HG02759 (cell line): ENCODE measurements around the gene CDK19.
"Not testable (repeated sequence)": the region's sequence is repeated elsewhere in the genome, so short reads cannot be mapped to it uniquely, and the experiment has no call there.

ENCODE experiments used
- ATAC-seq: cut with Tn5 transposase; IDR thresholded peaks from one replicate; pipeline ENCODE4 v1.9.1; 2021; ENCODE audit warnings: mild to moderate bottlenecking, moderate library complexity; ENCODE audit not compliant: unreplicated experiment

Gene CDK19

DNA sequence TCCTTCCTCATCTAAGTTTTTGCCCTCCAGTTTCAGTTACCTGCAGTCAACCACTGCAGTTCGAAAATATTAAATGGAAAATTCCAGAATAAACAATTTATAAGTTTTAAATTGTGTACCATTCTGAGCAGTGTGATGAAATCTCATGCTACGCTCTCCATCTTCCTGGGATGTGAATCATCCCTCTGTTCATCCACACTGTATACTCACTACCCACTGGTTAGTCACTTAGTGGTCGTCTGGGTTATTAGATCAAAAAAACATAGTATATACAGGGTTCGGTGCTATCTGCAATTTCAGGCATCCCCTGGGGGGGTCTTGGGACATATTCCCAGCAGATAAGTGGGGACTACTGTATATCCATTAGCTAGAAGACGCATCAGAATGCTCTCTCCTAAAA is 186.9 kb downstream of the CDK19 start:
- ATAC-seq: no peak

GRCh38 chr6:110626442-110626841 is 188.8 kb downstream of the CDK19 start:
- ATAC-seq: no peak

DNA sequence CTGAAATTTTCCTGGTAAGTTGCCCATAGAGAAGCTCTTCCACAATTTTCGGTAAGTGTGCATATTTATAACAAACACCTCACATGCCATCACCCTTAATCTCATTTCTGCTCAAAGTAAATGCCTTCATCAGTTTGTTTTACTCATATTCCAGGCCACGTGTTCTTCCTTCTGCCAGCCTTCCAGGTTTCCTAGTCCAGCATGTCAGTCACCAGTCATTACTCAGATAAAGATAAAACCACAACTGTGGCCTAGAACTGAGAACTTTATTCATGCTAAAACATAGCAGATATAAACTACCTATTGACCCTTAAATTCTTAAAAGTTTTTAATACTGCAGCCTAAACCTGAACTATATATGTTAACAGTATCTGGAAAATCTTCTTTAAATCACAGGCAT is 189.4 kb downstream of the CDK19 start:
- ATAC-seq: no peak

DNA sequence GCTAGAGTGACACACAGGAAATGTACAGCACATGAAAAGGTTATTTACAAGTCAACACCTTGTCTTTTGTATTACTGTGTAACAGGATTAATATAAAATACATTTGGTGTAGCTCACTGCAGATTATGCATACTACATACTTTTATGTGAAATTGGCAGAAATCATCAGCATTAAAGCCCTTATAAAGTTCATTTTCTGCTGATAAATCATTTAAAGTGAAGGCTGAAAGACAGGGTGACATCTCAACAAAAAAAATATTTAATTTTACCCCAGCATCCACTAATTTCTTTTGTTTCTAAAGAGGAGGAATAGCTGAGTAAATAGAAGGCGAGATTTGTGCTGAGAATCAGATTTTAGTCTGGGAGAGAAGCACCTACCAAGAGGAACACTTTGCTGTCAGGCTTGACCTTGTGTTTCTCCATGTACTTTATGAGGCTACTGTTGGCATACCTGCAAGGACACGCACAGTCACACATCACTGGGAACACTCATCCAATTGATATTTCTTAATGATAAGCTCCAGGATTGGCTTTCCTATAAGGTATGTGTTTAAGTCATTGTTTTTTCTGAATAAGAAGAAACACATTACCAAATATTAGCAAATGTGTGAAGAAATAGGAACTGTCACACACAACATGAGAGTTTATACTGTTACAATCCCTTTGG is 192.2 kb downstream of the CDK19 start:
- no peak for ATAC-seq

DNA sequence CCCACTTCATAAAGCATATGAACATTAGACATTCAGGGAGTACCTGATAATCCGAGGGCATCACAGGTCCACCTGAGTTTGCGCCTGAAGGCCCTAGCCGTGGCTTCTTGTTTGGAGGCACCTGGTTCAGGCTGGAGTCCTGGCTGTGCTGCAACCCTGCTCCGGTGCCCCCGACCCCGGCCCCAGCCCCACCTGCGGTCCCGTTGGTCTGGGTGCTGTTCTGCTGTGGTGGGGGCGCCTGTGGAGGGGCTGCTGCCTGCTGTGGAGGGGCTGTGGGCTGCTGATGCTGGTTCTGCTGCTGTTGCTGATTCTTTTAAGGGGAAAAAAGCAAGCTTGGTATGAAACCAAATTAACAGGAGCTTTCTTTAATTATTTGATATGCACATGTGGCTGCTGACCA is 194.2 kb downstream of the CDK19 start:
- ATAC-seq: no peak

DNA sequence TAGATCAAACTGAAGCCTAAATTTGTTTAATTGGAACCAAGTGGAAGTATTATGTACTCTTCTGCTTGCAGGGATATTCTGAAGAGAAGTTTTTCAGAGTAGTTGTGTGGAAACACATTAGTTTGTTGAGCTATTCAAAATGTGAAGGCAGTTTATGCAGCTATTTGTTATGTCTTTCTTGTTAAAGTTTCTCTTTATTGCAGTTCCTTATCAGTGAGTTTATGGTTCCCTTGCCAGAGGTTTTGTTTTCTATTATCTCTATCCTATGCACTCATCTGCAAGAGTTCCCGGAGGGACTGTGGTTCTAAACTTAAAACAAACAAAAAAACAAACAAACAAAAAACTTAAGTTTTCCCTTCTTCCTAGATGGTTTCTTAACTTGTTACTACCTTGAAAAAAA is 195.2 kb downstream of the CDK19 start:
- no peak for ATAC-seq

- ATAC-seq: no peak
These were observed 195.9 kb downstream of the CDK19 start for GRCh38 chr6:110619275-110619908.

DNA sequence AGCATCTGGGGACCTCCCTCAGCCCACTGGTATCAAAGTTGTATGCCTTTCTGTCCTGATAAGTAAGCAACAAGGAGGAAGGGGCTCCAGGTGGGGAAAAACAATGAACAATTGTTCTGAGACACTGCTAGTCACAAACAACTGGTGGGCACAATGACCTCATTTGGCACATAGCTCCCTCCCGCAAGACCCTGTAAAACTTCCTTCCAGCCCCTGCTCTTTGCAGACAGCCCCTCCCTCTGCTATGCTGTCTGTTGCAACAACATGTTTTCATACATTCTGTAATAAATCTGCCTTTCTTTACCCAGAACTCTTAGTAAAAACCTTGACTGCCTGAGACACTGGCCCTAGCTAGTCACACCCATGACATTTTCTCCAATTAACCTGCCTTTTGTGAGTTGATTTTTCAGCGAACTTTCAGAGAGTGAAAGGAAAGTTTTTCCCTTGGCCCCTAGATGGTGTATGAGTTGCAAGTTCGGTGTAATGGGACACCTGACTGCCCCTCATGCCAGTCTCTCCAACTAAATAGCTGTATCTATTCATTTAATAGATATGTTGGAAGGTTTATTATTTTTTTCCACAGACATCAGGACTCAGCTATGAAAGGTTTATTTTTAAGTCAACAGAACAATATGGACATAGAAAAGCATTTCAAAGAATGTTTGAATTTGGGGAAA is 196.5 kb downstream of the CDK19 start:
- ATAC-seq: no peak

GRCh38 chr6:110617057-110617456 is 198.2 kb downstream of the CDK19 start:
- peak; percentile 95 for ATAC-seq

DNA sequence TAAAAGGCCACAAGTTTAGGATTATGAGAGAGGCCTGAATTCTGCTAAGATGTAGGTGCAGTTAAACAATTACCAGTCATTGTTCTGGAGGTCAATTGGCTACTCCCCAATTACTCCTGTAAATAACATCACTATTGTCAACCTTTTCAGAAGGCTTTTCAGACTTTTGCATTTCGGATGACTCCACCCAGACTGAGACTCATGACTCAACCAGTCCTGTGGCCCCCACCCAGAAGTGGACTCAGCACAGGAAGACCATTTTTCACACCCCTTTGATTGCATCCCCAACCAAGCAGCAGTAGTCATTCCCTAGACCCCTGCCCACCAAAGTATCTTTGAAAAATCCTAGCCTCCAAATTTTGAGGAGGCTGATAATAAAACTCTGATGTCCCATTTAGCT is 199.5 kb downstream of the CDK19 start:
- ATAC-seq: no peak

- ATAC-seq: no peak
These were observed 200.7 kb downstream of the CDK19 start for GRCh38 chr6:110614586-110614985.

DNA sequence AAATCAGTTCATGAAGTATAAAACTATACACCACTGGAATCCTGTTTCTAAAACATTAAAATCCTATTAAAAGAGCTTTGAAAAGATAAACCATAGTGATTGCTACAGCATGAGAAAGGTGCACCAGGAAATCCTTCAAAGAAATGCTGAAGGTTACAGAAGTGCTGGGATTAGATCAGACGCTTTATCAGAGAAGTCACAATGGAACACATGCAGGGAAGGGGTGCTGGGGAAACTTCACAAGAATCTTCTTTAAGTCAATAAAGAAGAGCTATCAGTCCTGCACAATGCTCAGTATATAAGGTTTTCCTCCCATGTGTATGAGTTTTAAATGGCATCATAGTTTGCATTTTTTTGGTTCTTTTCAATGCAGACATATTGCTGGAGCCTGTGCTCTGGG is 201.2 kb downstream of the CDK19 start:
- ATAC-seq: no peak

- no peak for ATAC-seq
These were observed 201.9 kb downstream of the CDK19 start for GRCh38 chr6:110613356-110613755.

- no peak for ATAC-seq
These were observed 203.0 kb downstream of the CDK19 start for GRCh38 chr6:110612298-110612697.

DNA sequence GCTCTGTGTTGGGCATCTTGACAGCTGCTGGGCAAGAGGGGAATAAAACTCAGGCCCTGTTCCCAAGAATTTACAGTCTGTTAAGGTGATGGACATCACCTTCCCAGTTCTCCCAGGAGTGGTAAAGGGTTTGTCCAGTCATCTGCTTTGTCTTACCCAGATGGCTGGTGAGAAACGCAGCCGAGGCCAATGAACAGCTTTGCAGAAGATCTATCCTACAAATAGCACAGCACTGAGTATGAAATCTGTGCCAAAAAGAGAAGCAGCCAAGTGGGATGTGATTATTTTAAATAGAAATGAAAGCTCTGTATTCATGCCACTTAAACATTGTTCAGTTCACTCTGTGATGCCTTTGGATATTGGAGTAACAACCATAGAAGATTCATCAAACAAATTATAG is 206.2 kb downstream of the CDK19 start:
- ATAC-seq: no peak

DNA sequence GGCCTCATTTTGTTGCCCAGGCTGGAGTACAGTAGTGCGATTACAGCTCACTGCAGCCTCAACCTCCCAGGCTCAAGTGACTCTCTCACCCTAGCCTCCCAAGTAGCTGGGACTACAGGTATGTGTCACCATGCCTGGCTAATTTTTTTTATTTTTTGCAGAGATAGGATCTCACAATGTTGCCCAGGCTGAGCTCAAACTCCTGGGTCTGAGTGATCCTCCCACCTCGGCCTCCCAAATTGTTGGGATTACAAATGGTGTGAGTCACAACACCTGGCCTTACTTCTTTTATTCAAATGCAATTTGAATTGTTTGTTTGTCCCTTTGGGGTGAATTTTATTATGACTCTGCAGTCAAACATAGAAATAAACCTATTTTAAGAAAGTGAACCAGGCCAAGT is 207.1 kb downstream of the CDK19 start:
- ATAC-seq: no peak

- ATAC-seq: no peak
These were observed 209.1 kb downstream of the CDK19 start for GRCh38 chr6:110606151-110606550.

GRCh38 chr6:110600640-110601039 is 214.6 kb downstream of the CDK19 start:
- not testable (repeated sequence) for ATAC-seq

GRCh38 chr6:110597761-110598160 is 217.5 kb downstream of the CDK19 start:
- ATAC-seq: no peak

GRCh38 chr6:110596354-110596753 is 218.9 kb downstream of the CDK19 start:
- no peak for ATAC-seq

GRCh38 chr6:110595112-110595511 is 220.2 kb downstream of the CDK19 start:
- no peak for ATAC-seq

DNA sequence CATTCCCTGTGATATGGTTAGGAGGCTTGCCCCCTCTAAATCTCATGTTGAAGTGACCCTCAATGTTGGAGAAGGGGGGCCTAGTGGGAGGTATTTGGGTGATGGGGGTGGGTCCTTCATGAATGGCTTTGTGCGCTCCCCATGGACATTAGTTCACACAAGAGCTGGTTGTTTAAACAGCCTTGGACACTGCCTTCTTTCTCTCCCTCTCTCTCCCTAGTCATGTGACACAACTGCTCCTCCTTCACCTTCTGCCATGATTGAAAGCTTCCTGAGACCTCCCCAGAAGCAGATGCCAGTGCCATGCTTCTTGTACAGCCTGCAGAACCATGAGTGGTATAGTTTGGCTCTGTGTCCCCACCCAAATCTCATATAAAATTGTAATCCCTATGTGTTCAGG is 221.6 kb downstream of the CDK19 start:
- ATAC-seq: no peak
